Panc1 (cell line): ENCODE data around the gene PBRM1.

Experiments used
- CTCF ChIP-seq: fragments of 450-650 bp; IDR thresholded peaks from 2 replicates; pipeline ENCODE4 v1.5.1; 2017; ENCODE audit warnings: mild to moderate bottlenecking
- POLR2AphosphoS5 ChIP-seq: IDR thresholded peaks from 2 replicates; pipeline ENCODE4 v1.6.1; 2012; ENCODE audit warnings: mild to moderate bottlenecking, low read depth, low read length, moderate library complexity
- SIN3A ChIP-seq: IDR thresholded peaks from 2 replicates; pipeline ENCODE4 v1.6.1; 2012; ENCODE audit warnings: low read depth, mild to moderate bottlenecking, low read length, moderate library complexity, borderline replicate concordance; ENCODE audit not compliant: insufficient read depth

GRCh38 chr3:52684184-52684583 is 1.5 kb downstream of the PBRM1 start:
- TF ChIP-seq CTCF = no peak
- TF ChIP-seq SIN3A = no peak
- no peak for TF ChIP-seq POLR2AphosphoS5
